Esophagus (tissue), 2 donors: Measurements from ENCODE around the gene MDH1. TPM values are rescaled to one million over a fixed set of nuclear protein-coding genes. Genes with fewer than 3 reads are reported as not detected.

Source experiments
- H3K27ac ChIP-seq, 2 donors: one replicate each; pipeline ENCODE4 v1.5.1; 2013; ENCODE audit warnings: low read depth in 2 of 2, mild to moderate bottlenecking in 2 of 2, inconsistent platforms in 1 of 2, low read length in 1 of 2, moderate library complexity in 1 of 2
- H3K27me3 ChIP-seq, 2 donors: one replicate each; pipeline ENCODE4 v1.6.1; 2013; ENCODE audit warnings: low read length in 2 of 2, control low read depth in 1 of 2, mild to moderate bottlenecking in 1 of 2; ENCODE audit not compliant: insufficient read depth in 2 of 2, control insufficient read depth in 1 of 2
- H3K36me3 ChIP-seq, 2 donors: one replicate each; pipeline ENCODE4 v1.6.1; 2013; ENCODE audit warnings: low read length in 1 of 2; ENCODE audit not compliant: control insufficient read depth in 2 of 2, insufficient read depth in 2 of 2
- H3K4me1 ChIP-seq, 2 donors: one replicate each; pipeline ENCODE4 v1.6.1; 2013; ENCODE audit warnings: low read length in 1 of 2; ENCODE audit not compliant: control insufficient read depth in 2 of 2, insufficient read depth in 2 of 2
- H3K4me3 ChIP-seq, 2 donors: one replicate each; pipeline ENCODE4 v1.5.1; 2013; ENCODE audit warnings: low read length in 2 of 2, mild to moderate bottlenecking in 2 of 2, low read depth in 1 of 2, moderate library complexity in 1 of 2
- H3K9me3 ChIP-seq, 2 donors: one replicate each; pipeline ENCODE4 v1.6.1; 2013; ENCODE audit warnings: mild to moderate bottlenecking in 2 of 2, low read depth in 1 of 2, low read length in 1 of 2, moderate library complexity in 1 of 2; ENCODE audit not compliant: control insufficient read depth in 2 of 2, insufficient read depth in 1 of 2
- WGBS, 2 donors: extraction: QIAGEN DNeasy Blood & Tissue Kit; methylation state at CpG; one replicate each; pipeline ENCODE4 v1.1.7; 2013; 5-methylcytosine and 5-hydroxymethylcytosine counted together
- polyA plus RNA-seq, 2 donors: library from polyadenylated mRNA; stranded (reverse); fragments of 200-250 nt; gene quantifications; one replicate each; pipeline ENCODE4 v1.2.3, GENCODE V29; 2013
- donor health status: healthy with polysubstance abuse.
- donor health status: Bipolar disorder and iron deficiency.

Gene MDH1
- polyA plus RNA-seq, 2 donors = 124 to 160 TPM

- Histone ChIP-seq H3K36me3 (no peaks in the 10 kb centered on the region), H3K27ac (no peak overlapping the region), H3K9me3 (no peaks in the 10 kb centered on the region), H3K27me3 (no peaks in the 10 kb centered on the region), H3K4me1 (no peaks in the 10 kb centered on the region), H3K4me3 (no peak overlapping the region)
- WGBS, 2 donors = 72 to 89% methylated on average over 3 of the region's 3 CpGs
Observed at GRCh38 chr2:63650756-63651155, 62.0 kb downstream of the MDH1 start.

- H3K4me1 ChIP-seq = no peaks in the 10 kb centered on the region
- H3K9me3 ChIP-seq = no peaks in the 10 kb centered on the region
- no peaks in the 10 kb centered on the region for H3K36me3 ChIP-seq
- no peak overlapping the region for H3K27ac ChIP-seq
- no peak overlapping the region for H3K4me3 ChIP-seq
- no peaks in the 10 kb centered on the region for H3K27me3 ChIP-seq
- WGBS, 2 donors = 80 to 91% methylated on average over 3 of the region's 3 CpGs
Observed at GRCh38 chr2:63651356-63651755, 62.6 kb downstream of the MDH1 start.

GRCh38 chr2:63651861-63652651 lies 63.3 kb downstream of the MDH1 start:
- Histone ChIP-seq H3K4me3 (no peak overlapping the region), H3K4me1 (no peaks in the 10 kb centered on the region), H3K27me3 (no peaks in the 10 kb centered on the region), H3K9me3 (no peaks in the 10 kb centered on the region), H3K27ac (no peak overlapping the region), H3K36me3 (no peaks in the 10 kb centered on the region)
- 79 to 81% methylated on average over 4 of the region's 4 CpGs for WGBS, 2 donors

- Histone ChIP-seq H3K27ac (no peak overlapping the region), H3K9me3 (no peaks in the 10 kb centered on the region), H3K4me1 (no peaks in the 10 kb centered on the region), H3K36me3 (no peaks in the 10 kb centered on the region), H3K27me3 (no peaks in the 10 kb centered on the region), H3K4me3 (no peak overlapping the region)
- WGBS, 2 donors = 86 to 92% methylated on average over 2 of the region's 2 CpGs
Observed at GRCh38 chr2:63652652-63652985, 63.9 kb downstream of the MDH1 start.

GRCh38 chr2:63654959-63655358 lies 66.2 kb downstream of the MDH1 start:
- H3K4me3 ChIP-seq = no peak overlapping the region
- no peaks in the 10 kb centered on the region for H3K9me3 ChIP-seq
- H3K4me1 ChIP-seq = no peaks in the 10 kb centered on the region
- H3K27me3 ChIP-seq = no peaks in the 10 kb centered on the region
- WGBS, 2 donors = 43 to 63% methylated on average over 1 of the region's 1 CpG
- H3K27ac ChIP-seq = no peak overlapping the region
- H3K36me3 ChIP-seq = no peaks in the 10 kb centered on the region

Other genes with a start within 250 kb of the MDH1 start
- under 1 TPM; 0.81 to 0.94 TPM for gene WDPCP, start 486 bp upstream of the MDH1 start, polyA plus RNA-seq